GM12878 (cell line): Measurements from ENCODE around the gene FERMT3. TPM values are rescaled to one million over a fixed set of nuclear protein-coding genes. Genes with fewer than 3 reads are reported as not detected.

Experiments used
- BMI1 ChIP-seq: fragments of 450-650 bp; IDR thresholded peaks from 2 replicates; pipeline ENCODE4 v1.6.1; 2016; ENCODE audit warnings: mild to moderate bottlenecking, moderate library complexity, borderline replicate concordance
- CEBPB ChIP-seq, 2 experiments: fragments of 150-350 bp in 1 of 2; IDR thresholded peaks; 2 replicates each; pipeline ENCODE4 v1.6.1; 2012 to 2014; ENCODE audit warnings: low read depth in 2 of 2, low read length in 2 of 2, borderline replicate concordance in 1 of 2, inconsistent platforms in 1 of 2
- CTCF ChIP-seq, 3 experiments: IDR thresholded peaks in 2 of 3; conservative IDR thresholded peaks in 1 of 3; 2 replicates each; pipeline ENCODE4 v1.5.1; 2011; ENCODE audit warnings: low read depth in 3 of 3, low read length in 3 of 3, mild to moderate bottlenecking in 3 of 3, control low read depth in 2 of 3, moderate library complexity in 2 of 3, inconsistent platforms in 1 of 3, mixed read lengths in 1 of 3; ENCODE audit not compliant: control insufficient read depth in 2 of 3, insufficient read depth in 1 of 3; ENCODE audit errors: extremely low read depth in 1 of 3
- DPF2 ChIP-seq: fragments of 450-650 bp; IDR thresholded peaks from 2 replicates; pipeline ENCODE4 v1.6.1; 2017; ENCODE audit warnings: mild to moderate bottlenecking
- FOXK2 ChIP-seq: fragments of 450-650 bp; IDR thresholded peaks from 2 replicates; pipeline ENCODE4 v1.6.1; 2017; ENCODE audit warnings: mild to moderate bottlenecking, moderate library complexity
- HDGF ChIP-seq: fragments of 450-650 bp; IDR thresholded peaks from 2 replicates; pipeline ENCODE4 v1.6.1; 2016; ENCODE audit warnings: antibody characterized with exemption
- IRF4 ChIP-seq: IDR thresholded peaks from 2 replicates; pipeline ENCODE4 v1.6.1; 2011; ENCODE audit warnings: low read depth, low read length
- MAX ChIP-seq: IDR thresholded peaks from 2 replicates; pipeline ENCODE4 v1.6.1; 2012; ENCODE audit warnings: low read depth, low read length, improper control_type of control experiment
- MEF2B ChIP-seq: fragments of 450-650 bp; IDR thresholded peaks from 2 replicates; pipeline ENCODE4 v1.6.1; 2018; ENCODE audit warnings: mild to moderate bottlenecking, moderate library complexity; ENCODE audit not compliant: partially characterized antibody, poor library complexity, severe bottlenecking
- NFXL1 ChIP-seq: fragments of 450-650 bp; IDR thresholded peaks from 2 replicates; pipeline ENCODE4 v1.6.1; 2017; ENCODE audit warnings: antibody characterized with exemption, mild to moderate bottlenecking, borderline replicate concordance
- PAX5 ChIP-seq: IDR thresholded peaks from 2 replicates; pipeline ENCODE4 v1.6.1; 2011; ENCODE audit warnings: low read depth, low read length, borderline replicate concordance
- POU2F2 ChIP-seq: IDR thresholded peaks from 3 replicates; pipeline ENCODE4 v1.6.1; 2011; ENCODE audit warnings: low read depth, mild to moderate bottlenecking, low read length, borderline replicate concordance
- RAD21 ChIP-seq: IDR thresholded peaks from 2 replicates; pipeline ENCODE4 v1.6.1; 2011; ENCODE audit warnings: mild to moderate bottlenecking, low read depth, low read length, moderate library complexity; ENCODE audit not compliant: insufficient read depth
- RAD51 ChIP-seq: fragments of 450-650 bp; IDR thresholded peaks from 2 replicates; pipeline ENCODE4 v1.6.1; 2016; ENCODE audit warnings: moderate library complexity, mild to moderate bottlenecking, inconsistent platforms
- RCOR1 ChIP-seq: conservative IDR thresholded peaks from 2 replicates; pipeline ENCODE4 v1.6.1; 2012; ENCODE audit warnings: low read depth, low read length, improper control_type of control experiment
- TCF3 ChIP-seq: IDR thresholded peaks from 2 replicates; pipeline ENCODE4 v1.6.1; 2012; ENCODE audit warnings: low read depth, mild to moderate bottlenecking, low read length, borderline replicate concordance; ENCODE audit not compliant: insufficient read depth
- ZBED1 ChIP-seq: IDR thresholded peaks from 2 replicates; pipeline ENCODE4 v1.6.1; 2016; ENCODE audit warnings: borderline replicate concordance
- ZBTB40 ChIP-seq: fragments of 450-650 bp; IDR thresholded peaks from 2 replicates; pipeline ENCODE4 v1.6.1; 2016; ENCODE audit warnings: mild to moderate bottlenecking, moderate library complexity, borderline replicate concordance
- ZNF207 ChIP-seq: fragments of 450-650 bp; IDR thresholded peaks from 2 replicates; pipeline ENCODE4 v1.6.1; 2014; ENCODE audit warnings: antibody characterized with exemption, mild to moderate bottlenecking, borderline replicate concordance
- polyA plus RNA-seq, 11 experiments: library from polyadenylated mRNA; depleted of rRNA in 4 of 11; unstranded in 6 of 11; stranded (reverse) in 5 of 11; fragments of >200 nt; fragmentation: Nextera tagmentation in 4 of 11; fragmentation: Illumina TruSeq in 1 of 11; extraction: Ambion mirVana in 4 of 11; extraction: Trizol in 1 of 11; gene quantifications; 1 replicate in 1 of 11; 2 replicates in 10 of 11; pipeline versions ENCODE4 v1.2.1 to v1.2.3, GENCODE V29; 2011 to 2016; ENCODE audit warnings: inconsistent platforms in 2 of 11, missing spikeins in 2 of 11, low read depth in 1 of 11
- total RNA-seq, 4 experiments: library from RNA; depleted of rRNA in 3 of 4; stranded (reverse); fragments of >200 nt in 3 of 4; fragmentation: Illumina TruSeq in 1 of 4; extraction: Trizol in 1 of 4; gene quantifications; 2 replicates each; pipeline versions ENCODE4 v1.2.1 to v1.2.3, GENCODE V29; 2013 to 2021
- TF ChIP-seq, protein P1 (sequence below): fragments of 450-650 bp; formaldehyde crosslinking; IDR thresholded peaks from 2 replicates; pipeline ENCODE4 v1.5.0; 2022; ENCODE audit warnings: mild to moderate bottlenecking, missing genetic modification characterization

The FERMT3 gene
- total and polyA plus RNA-seq, 10 of the 15 experiments (the other 5 are each of a cell fraction or from before 2014, with no cell fraction given), result 2.0 to 211 (median 114) TPM

GRCh38 chr11:64185175-64185692 lies 21.3 kb upstream of the FERMT3 start (continued):
- TF ChIP-seq CEBPB (IDR thresholded peaks at IDR 0.05; ENCODE audit: borderline replicate concordance in 1 of 2, low read depth in 2 of 2, low read length in 2 of 2), result no peak
- TF ChIP-seq ZBED1, result no peak
- no peak for TF ChIP-seq ZBTB40
- no peak for TF ChIP-seq FOXK2
- peak; percentile 85; the same call in 1 of the 3 replicates for TF ChIP-seq POU2F2
- peak; percentile 9; the same call in 1 of the 2 replicates for TF ChIP-seq MAX
- no peak for TF ChIP-seq NFXL1
- no peak for TF ChIP-seq PAX5
- TF ChIP-seq HDGF, result no peak
- TF ChIP-seq, protein P1, sequence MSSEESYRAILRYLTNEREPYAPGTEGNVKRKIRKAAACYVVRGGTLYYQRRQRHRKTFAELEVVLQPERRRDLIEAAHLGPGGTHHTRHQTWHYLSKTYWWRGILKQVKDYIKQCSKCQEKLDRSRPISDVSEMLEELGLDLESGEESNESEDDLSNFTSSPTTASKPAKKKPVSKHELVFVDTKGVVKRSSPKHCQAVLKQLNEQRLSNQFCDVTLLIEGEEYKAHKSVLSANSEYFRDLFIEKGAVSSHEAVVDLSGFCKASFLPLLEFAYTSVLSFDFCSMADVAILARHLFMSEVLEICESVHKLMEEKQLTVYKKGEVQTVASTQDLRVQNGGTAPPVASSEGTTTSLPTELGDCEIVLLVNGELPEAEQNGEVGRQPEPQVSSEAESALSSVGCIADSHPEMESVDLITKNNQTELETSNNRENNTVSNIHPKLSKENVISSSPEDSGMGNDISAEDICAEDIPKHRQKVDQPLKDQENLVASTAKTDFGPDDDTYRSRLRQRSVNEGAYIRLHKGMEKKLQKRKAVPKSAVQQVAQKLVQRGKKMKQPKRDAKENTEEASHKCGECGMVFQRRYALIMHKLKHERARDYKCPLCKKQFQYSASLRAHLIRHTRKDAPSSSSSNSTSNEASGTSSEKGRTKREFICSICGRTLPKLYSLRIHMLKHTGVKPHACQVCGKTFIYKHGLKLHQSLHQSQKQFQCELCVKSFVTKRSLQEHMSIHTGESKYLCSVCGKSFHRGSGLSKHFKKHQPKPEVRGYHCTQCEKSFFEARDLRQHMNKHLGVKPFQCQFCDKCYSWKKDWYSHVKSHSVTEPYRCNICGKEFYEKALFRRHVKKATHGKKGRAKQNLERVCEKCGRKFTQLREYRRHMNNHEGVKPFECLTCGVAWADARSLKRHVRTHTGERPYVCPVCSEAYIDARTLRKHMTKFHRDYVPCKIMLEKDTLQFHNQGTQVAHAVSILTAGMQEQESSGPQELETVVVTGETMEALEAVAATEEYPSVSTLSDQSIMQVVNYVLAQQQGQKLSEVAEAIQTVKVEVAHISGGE, result no peak
- TF ChIP-seq CTCF (IDR thresholded peaks at IDR 0.05 in 2 of 3, conservative IDR thresholded peaks at IDR 0.05 in 1 of 3; ENCODE audit: control insufficient read depth in 2 of 3, extremely low read depth in 1 of 3, insufficient read depth in 1 of 3, low read depth in 3 of 3, low read length in 3 of 3), result 0 out of 6 replicates have a peak, but pooled peaks of 1 of the 3 experiments have one; percentile 6
- no peak for TF ChIP-seq DPF2
- no peak for TF ChIP-seq MEF2B
- peak; percentile 72; the same call in 1 of the 2 replicates for TF ChIP-seq TCF3
- TF ChIP-seq ZNF207, result peak; percentile 84; the same call in 1 of the 2 replicates
- no peak for TF ChIP-seq BMI1
- no peak for TF ChIP-seq IRF4
- TF ChIP-seq RAD21, result no peak
- peak; percentile 46; the same call in 1 of the 2 replicates for TF ChIP-seq RAD51
- TF ChIP-seq RCOR1, result no peak
